GM12875 (cell line): ENCODE measurements around the gene TMPRSS4.

Source experiments
- H3K4me3 ChIP-seq: one replicate; pipeline ENCODE4 v1.5.1; 2011; ENCODE audit warnings: low read depth, low read length, control low read depth
- TF ChIP-seq, protein P1 (sequence below): IDR thresholded peaks from 2 replicates; pipeline ENCODE4 v1.5.1; 2011; ENCODE audit warnings: low read depth, mild to moderate bottlenecking, control low read depth, inconsistent platforms, low read length, moderate library complexity, borderline replicate concordance; ENCODE audit not compliant: insufficient read depth

TMPRSS4 gene

GRCh38 chr11:118074091-118074685 lies 2.7 kb upstream of the TMPRSS4 start:
- H3K4me3 ChIP-seq = no peak overlapping the region
- TF ChIP-seq, protein P1, sequence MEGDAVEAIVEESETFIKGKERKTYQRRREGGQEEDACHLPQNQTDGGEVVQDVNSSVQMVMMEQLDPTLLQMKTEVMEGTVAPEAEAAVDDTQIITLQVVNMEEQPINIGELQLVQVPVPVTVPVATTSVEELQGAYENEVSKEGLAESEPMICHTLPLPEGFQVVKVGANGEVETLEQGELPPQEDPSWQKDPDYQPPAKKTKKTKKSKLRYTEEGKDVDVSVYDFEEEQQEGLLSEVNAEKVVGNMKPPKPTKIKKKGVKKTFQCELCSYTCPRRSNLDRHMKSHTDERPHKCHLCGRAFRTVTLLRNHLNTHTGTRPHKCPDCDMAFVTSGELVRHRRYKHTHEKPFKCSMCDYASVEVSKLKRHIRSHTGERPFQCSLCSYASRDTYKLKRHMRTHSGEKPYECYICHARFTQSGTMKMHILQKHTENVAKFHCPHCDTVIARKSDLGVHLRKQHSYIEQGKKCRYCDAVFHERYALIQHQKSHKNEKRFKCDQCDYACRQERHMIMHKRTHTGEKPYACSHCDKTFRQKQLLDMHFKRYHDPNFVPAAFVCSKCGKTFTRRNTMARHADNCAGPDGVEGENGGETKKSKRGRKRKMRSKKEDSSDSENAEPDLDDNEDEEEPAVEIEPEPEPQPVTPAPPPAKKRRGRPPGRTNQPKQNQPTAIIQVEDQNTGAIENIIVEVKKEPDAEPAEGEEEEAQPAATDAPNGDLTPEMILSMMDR = no peak

DNA sequence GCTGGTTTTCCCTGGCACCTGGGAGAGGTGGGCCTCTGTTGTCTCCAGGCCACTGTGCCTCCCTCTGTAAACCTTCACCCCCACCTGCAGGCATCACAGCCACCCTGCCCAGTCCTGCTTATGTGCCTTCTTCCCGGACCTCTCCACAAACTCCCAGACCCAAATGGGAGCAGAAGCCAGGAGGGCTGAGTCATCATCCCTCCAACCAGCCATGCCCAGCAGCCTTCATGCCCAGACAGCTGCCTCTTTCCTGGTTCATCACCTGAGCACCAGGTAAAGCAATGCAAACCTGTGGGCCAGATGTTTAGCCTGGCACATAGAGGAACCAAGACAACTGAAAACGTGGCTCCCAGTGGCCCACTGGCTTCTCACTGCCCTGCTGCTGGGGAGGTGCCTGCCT lies 2.1 kb upstream of the TMPRSS4 start:
- TF ChIP-seq, protein P1 = no peak
- H3K4me3 ChIP-seq = no peak overlapping the region

DNA sequence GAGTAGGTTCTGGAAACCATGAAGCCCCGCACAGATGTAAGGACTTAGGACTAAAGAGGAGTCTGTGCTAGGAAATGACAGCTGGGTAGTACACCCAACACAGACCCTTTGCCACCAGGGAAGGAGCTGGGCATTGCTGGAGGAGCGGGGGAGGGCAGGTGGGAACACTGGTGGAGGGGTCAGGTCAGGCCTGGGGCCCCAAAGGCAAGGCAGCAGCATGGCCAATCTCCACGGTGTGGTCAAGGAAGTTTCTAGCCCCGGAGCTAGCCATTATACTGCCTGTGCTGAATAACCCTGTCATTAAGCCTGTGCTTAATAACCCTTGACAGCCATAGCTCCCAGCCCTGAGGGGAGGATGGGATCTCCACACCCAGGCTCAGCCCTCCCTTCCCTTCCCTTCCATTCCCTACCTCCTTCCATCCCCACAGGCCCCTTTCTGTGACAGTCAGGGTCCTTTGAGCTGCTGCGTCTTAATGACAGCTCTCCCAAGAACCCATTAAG lies 2.1 kb downstream of the TMPRSS4 start:
- no peak overlapping the region for H3K4me3 ChIP-seq
- TF ChIP-seq, protein P1 = no peak

GRCh38 chr11:118079491-118079890 lies 2.6 kb downstream of the TMPRSS4 start:
- H3K4me3 ChIP-seq = no peak overlapping the region
- TF ChIP-seq, protein P1 = no peak

DNA sequence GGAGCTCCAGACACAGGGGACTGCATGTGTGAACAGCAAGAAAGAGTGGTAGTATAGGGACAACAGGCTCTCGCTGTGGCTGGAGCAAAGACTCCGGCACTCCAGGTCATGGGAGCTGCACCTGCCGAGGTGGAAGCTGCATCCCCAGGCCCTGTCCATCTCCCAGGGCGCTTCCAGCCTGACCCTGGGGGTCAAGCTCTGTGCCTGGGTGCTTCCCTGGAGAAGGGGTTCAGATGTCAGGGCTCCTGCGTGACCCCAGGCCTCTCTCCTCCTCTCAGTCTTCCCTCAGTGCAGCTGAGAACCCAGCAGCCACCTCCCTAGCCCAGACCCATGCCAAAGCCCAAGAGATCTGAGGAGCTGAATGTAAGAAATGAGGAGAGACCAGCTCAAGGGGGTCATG lies 3.4 kb downstream of the TMPRSS4 start:
- TF ChIP-seq, protein P1 = no peak
- no peak overlapping the region for H3K4me3 ChIP-seq

GRCh38 chr11:118081241-118081958 lies 4.5 kb downstream of the TMPRSS4 start:
- H3K4me3 ChIP-seq = no peak overlapping the region
- TF ChIP-seq, protein P1 = no peak
